ENCODE results near the gene RPS6KA2.
"Not testable (repeated sequence)": the region's sequence is repeated elsewhere in the genome, so short reads cannot be mapped to it uniquely, and the experiment has no call there.

The RPS6KA2 gene

GRCh38 chr6:166377721-166378120 is 249.3 kb downstream of the RPS6KA2 start:
- H2AFZ ChIP-seq (ENCODE audit: low read length, unreplicated experiment): no peak overlapping the region
- no peaks in the 10 kb centered on the region for H3K79me2 ChIP-seq (ENCODE audit: control insufficient read depth, insufficient read depth, low read length, unreplicated experiment)
- H3K4me1 ChIP-seq (ENCODE audit: control insufficient read depth, insufficient read depth, low read length, unreplicated experiment): no peaks in the 10 kb centered on the region

GRCh38 chr6:166375013-166375412 is 252.0 kb downstream of the RPS6KA2 start:
- Histone ChIP-seq H3K4me1 (ENCODE audit: control insufficient read depth, insufficient read depth, low read length, unreplicated experiment) (no peaks in the 10 kb centered on the region), H3K79me2 (ENCODE audit: control insufficient read depth, insufficient read depth, low read length, unreplicated experiment) (no peaks in the 10 kb centered on the region), H3K27me3 (ENCODE audit: insufficient read depth, low read length) (no peaks in the 10 kb centered on the region), H3K4me3 (ENCODE audit: low read depth, low read length) (no peak overlapping the region), H2AFZ (ENCODE audit: low read length, unreplicated experiment) (no peak overlapping the region), H3K27ac (ENCODE audit: low read depth, low read length) (no peak overlapping the region), H3K36me3 (ENCODE audit: insufficient read depth, low read length) (no peaks in the 10 kb centered on the region)

More at GRCh38 chr6:166377721-166378120, 249.3 kb downstream of the RPS6KA2 start:
- Histone ChIP-seq H3K27me3 (ENCODE audit: insufficient read depth, low read length) (no peaks in the 10 kb centered on the region), H3K4me3 (ENCODE audit: low read depth, low read length) (no peak overlapping the region), H3K27ac (ENCODE audit: low read depth, low read length) (no peak overlapping the region), H3K36me3 (ENCODE audit: insufficient read depth, low read length) (no peaks in the 10 kb centered on the region)

GRCh38 chr6:166370489-166370888 is 256.6 kb downstream of the RPS6KA2 start:
- H3K36me3 ChIP-seq (ENCODE audit: insufficient read depth, low read length): no peaks in the 10 kb centered on the region
- H3K27ac ChIP-seq (ENCODE audit: low read depth, low read length): no peak overlapping the region
- H3K79me2 ChIP-seq (ENCODE audit: control insufficient read depth, insufficient read depth, low read length, unreplicated experiment): no peaks in the 10 kb centered on the region
- peaks cover 5% of the 10 kb centered on the region for H3K4me1 ChIP-seq (ENCODE audit: control insufficient read depth, insufficient read depth, low read length, unreplicated experiment)
- H3K27me3 ChIP-seq (ENCODE audit: insufficient read depth, low read length): no peaks in the 10 kb centered on the region
- no peak overlapping the region for H2AFZ ChIP-seq (ENCODE audit: low read length, unreplicated experiment)
- no peak overlapping the region for H3K4me3 ChIP-seq (ENCODE audit: low read depth, low read length)

- no peak overlapping the region for H2AFZ ChIP-seq (ENCODE audit: low read length, unreplicated experiment)
- H3K79me2 ChIP-seq (ENCODE audit: control insufficient read depth, insufficient read depth, low read length, unreplicated experiment): no peaks in the 10 kb centered on the region
- H3K4me3 ChIP-seq (ENCODE audit: low read depth, low read length): no peak overlapping the region
- no peaks in the 10 kb centered on the region for H3K27me3 ChIP-seq (ENCODE audit: insufficient read depth, low read length)
- no peak overlapping the region for H3K27ac ChIP-seq (ENCODE audit: low read depth, low read length)
- no peaks in the 10 kb centered on the region for H3K36me3 ChIP-seq (ENCODE audit: insufficient read depth, low read length)
- H3K4me1 ChIP-seq (ENCODE audit: control insufficient read depth, insufficient read depth, low read length, unreplicated experiment): peaks cover 10% of the 10 kb centered on the region
These were observed 257.3 kb downstream of the RPS6KA2 start for GRCh38 chr6:166369782-166370181.

- Histone ChIP-seq H3K4me1 (ENCODE audit: control insufficient read depth, insufficient read depth, low read length, unreplicated experiment) (peaks cover 11% of the 10 kb centered on the region), H3K27ac (ENCODE audit: low read depth, low read length) (no peak overlapping the region), H3K4me3 (ENCODE audit: low read depth, low read length) (no peak overlapping the region), H3K36me3 (ENCODE audit: insufficient read depth, low read length) (no peaks in the 10 kb centered on the region), H3K79me2 (ENCODE audit: control insufficient read depth, insufficient read depth, low read length, unreplicated experiment) (no peaks in the 10 kb centered on the region), H2AFZ (ENCODE audit: low read length, unreplicated experiment) (no peak overlapping the region), H3K27me3 (ENCODE audit: insufficient read depth, low read length) (no peaks in the 10 kb centered on the region)
These were observed 260.1 kb downstream of the RPS6KA2 start for GRCh38 chr6:166366921-166367320.

GRCh38 chr6:166365806-166366205 is 261.2 kb downstream of the RPS6KA2 start:
- H3K4me3 ChIP-seq (ENCODE audit: low read depth, low read length): no peak overlapping the region
- H3K4me1 ChIP-seq (ENCODE audit: control insufficient read depth, insufficient read depth, low read length, unreplicated experiment): peaks cover 16% of the 10 kb centered on the region
- no peak overlapping the region for H2AFZ ChIP-seq (ENCODE audit: low read length, unreplicated experiment)
- no peak overlapping the region for H3K27ac ChIP-seq (ENCODE audit: low read depth, low read length)
- H3K27me3 ChIP-seq (ENCODE audit: insufficient read depth, low read length): no peaks in the 10 kb centered on the region
- H3K79me2 ChIP-seq (ENCODE audit: control insufficient read depth, insufficient read depth, low read length, unreplicated experiment): no peaks in the 10 kb centered on the region
- H3K36me3 ChIP-seq (ENCODE audit: insufficient read depth, low read length): no peaks in the 10 kb centered on the region

GRCh38 chr6:166365221-166365620 is 261.8 kb downstream of the RPS6KA2 start:
- Histone ChIP-seq H3K36me3 (ENCODE audit: insufficient read depth, low read length) (no peaks in the 10 kb centered on the region), H3K27ac (ENCODE audit: low read depth, low read length) (no peak overlapping the region), H3K4me3 (ENCODE audit: low read depth, low read length) (no peak overlapping the region), H3K4me1 (ENCODE audit: control insufficient read depth, insufficient read depth, low read length, unreplicated experiment) (peaks cover 21% of the 10 kb centered on the region), H2AFZ (ENCODE audit: low read length, unreplicated experiment) (no peak overlapping the region), H3K79me2 (ENCODE audit: control insufficient read depth, insufficient read depth, low read length, unreplicated experiment) (no peaks in the 10 kb centered on the region), H3K27me3 (ENCODE audit: insufficient read depth, low read length) (no peaks in the 10 kb centered on the region)

GRCh38 chr6:166364456-166364855 is 262.6 kb downstream of the RPS6KA2 start:
- no peak overlapping the region for H2AFZ ChIP-seq (ENCODE audit: low read length, unreplicated experiment)
- peaks cover 5% of the 10 kb centered on the region; the same call in 1 of the 2 replicates for H3K27me3 ChIP-seq (ENCODE audit: insufficient read depth, low read length)
- H3K27ac ChIP-seq (ENCODE audit: low read depth, low read length): no peak overlapping the region
- no peak overlapping the region for H3K4me3 ChIP-seq (ENCODE audit: low read depth, low read length)
- H3K79me2 ChIP-seq (ENCODE audit: control insufficient read depth, insufficient read depth, low read length, unreplicated experiment): no peaks in the 10 kb centered on the region
- peaks cover 21% of the 10 kb centered on the region for H3K4me1 ChIP-seq (ENCODE audit: control insufficient read depth, insufficient read depth, low read length, unreplicated experiment)
- H3K36me3 ChIP-seq (ENCODE audit: insufficient read depth, low read length): no peaks in the 10 kb centered on the region

GRCh38 chr6:166362427-166362826 is 264.6 kb downstream of the RPS6KA2 start:
- peaks cover 21% of the 10 kb centered on the region for H3K4me1 ChIP-seq (ENCODE audit: control insufficient read depth, insufficient read depth, low read length, unreplicated experiment)
- not testable (repeated sequence) for H3K79me2 ChIP-seq (ENCODE audit: control insufficient read depth, insufficient read depth, low read length, unreplicated experiment); H3K36me3 ChIP-seq (ENCODE audit: insufficient read depth, low read length); H3K27ac ChIP-seq (ENCODE audit: low read depth, low read length); H2AFZ ChIP-seq (ENCODE audit: low read length, unreplicated experiment); H3K4me3 ChIP-seq (ENCODE audit: low read depth, low read length)
- peaks cover 22% of the 10 kb centered on the region for H3K27me3 ChIP-seq (ENCODE audit: insufficient read depth, low read length)

- Histone ChIP-seq H3K4me3 (ENCODE audit: low read depth, low read length) (no peak overlapping the region), H3K79me2 (ENCODE audit: control insufficient read depth, insufficient read depth, low read length, unreplicated experiment) (no peaks in the 10 kb centered on the region), H3K27ac (ENCODE audit: low read depth, low read length) (no peak overlapping the region), H3K4me1 (ENCODE audit: control insufficient read depth, insufficient read depth, low read length, unreplicated experiment) (peaks cover 21% of the 10 kb centered on the region), H3K36me3 (ENCODE audit: insufficient read depth, low read length) (no peaks in the 10 kb centered on the region), H2AFZ (ENCODE audit: low read length, unreplicated experiment) (no peak overlapping the region), H3K27me3 (ENCODE audit: insufficient read depth, low read length) (peaks cover 34% of the 10 kb centered on the region)
These were observed 266.0 kb downstream of the RPS6KA2 start for GRCh38 chr6:166361077-166361429.

- no peak overlapping the region for H3K4me3 ChIP-seq (ENCODE audit: low read depth, low read length)
These were observed 266.6 kb downstream of the RPS6KA2 start for GRCh38 chr6:166360243-166361076.

More at GRCh38 chr6:166360243-166361076, 266.6 kb downstream of the RPS6KA2 start:
- Histone ChIP-seq H3K36me3 (ENCODE audit: insufficient read depth, low read length) (no peaks in the 10 kb centered on the region), H3K4me1 (ENCODE audit: control insufficient read depth, insufficient read depth, low read length, unreplicated experiment) (peaks cover 16% of the 10 kb centered on the region), H3K27ac (ENCODE audit: low read depth, low read length) (no peak overlapping the region), H2AFZ (ENCODE audit: low read length, unreplicated experiment) (no peak overlapping the region), H3K79me2 (ENCODE audit: control insufficient read depth, insufficient read depth, low read length, unreplicated experiment) (no peaks in the 10 kb centered on the region), H3K27me3 (ENCODE audit: insufficient read depth, low read length) (peaks cover 40% of the 10 kb centered on the region)

Measured in ACC112 (cell line).